ENCODE results near the gene HNRNPA2B1. TPM values are rescaled to one million over a fixed set of nuclear protein-coding genes. Genes with fewer than 3 reads are reported as not detected.
"Not testable (repeated sequence)": the region's sequence is repeated elsewhere in the genome, so short reads cannot be mapped to it uniquely, and the experiment has no call there.

The HNRNPA2B1 gene
- total and polyA plus RNA-seq, 4 experiments from 2014 or later: 450 to 700 (median 470) TPM

DNA sequence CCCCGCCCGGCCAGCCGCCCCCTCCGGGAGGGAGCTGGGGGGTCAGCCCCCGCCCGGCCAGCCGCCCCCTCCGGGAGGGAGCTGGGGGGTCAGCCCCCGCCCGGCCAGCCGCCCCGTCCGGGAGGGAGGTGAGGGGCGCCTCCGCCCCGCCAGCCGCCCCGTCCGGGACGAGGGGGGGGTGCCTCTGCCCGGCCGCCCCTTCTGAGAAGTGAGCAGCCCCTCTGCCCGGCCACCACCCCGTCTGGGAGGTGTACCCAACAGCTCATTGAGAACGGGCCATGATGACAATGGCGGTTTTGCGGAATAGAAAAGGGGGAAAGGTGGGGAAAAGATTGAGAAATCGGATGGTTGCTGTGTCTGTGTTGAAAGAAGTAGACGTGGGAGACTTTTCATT lies 52.2 kb downstream of the HNRNPA2B1 start:
- H3K4me3 Mint-ChIP-seq; POLR2A ChIA-PET (ENCODE audit: partially characterized antibody); CTCF ChIA-PET (ENCODE audit: partially characterized antibody); intact Hi-C loops (cut with micrococcal nuclease); H3K4me3 ChIP-seq (ENCODE audit: low read length in 2 of 2); H3K27me3 ChIP-seq (ENCODE audit: insufficient read depth, low read length); H3K9me3 ChIP-seq (ENCODE audit: control insufficient read depth in 1 of 2, low read length in 2 of 2); H3K27me3 Mint-ChIP-seq; H3K27ac Mint-ChIP-seq; H3K36me3 ChIP-seq (ENCODE audit: insufficient read depth, low read length); DNase-seq; H3K9me3 Mint-ChIP-seq; H3K36me3 Mint-ChIP-seq; H3K27ac ChIP-seq (ENCODE audit: low read depth, low read length): not testable (repeated sequence)
- H3K4me1 ChIP-seq (ENCODE audit: insufficient read depth, low read length): peaks cover 15% of the 10 kb centered on the region
- H3K4me1 Mint-ChIP-seq: peaks cover 12 to 20% (median 17%) of the 10 kb centered on the region in 4 donors

DNA sequence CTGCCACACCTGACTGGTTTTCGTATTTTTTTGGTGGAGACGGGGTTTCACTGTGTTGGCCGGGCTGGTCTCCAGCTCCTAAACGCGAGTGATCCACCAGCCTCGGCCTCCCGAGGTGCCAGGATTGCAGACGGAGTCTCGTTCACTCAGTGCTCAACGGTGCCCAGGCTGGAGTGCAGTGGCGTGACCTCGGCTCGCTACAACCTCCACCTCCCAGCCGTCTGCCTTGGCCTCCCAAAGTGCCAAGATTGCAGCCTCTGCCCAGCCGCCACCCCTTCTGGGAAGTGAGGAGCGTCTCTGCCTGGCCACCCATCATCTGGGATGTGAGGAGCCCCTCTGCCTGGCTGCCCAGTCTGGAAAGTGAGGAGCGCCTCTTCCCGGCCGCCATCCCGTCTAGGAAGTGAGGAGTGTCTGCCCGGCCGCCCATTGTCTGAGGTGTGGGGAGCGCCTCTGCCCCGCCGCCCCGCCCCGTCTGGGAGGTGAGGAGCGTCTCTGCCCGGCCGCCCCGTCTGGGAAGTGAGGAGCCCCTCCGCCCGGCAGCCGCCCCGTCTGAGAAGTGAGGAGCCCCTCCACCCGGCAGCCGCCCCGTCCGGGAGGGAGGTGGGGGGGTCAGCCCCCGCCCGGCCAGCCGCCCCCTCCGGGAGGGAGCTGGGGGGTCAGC lies 52.8 kb downstream of the HNRNPA2B1 start:
- H3K36me3 ChIP-seq (ENCODE audit: insufficient read depth, low read length); H3K27ac ChIP-seq (ENCODE audit: low read depth, low read length); intact Hi-C loops (cut with micrococcal nuclease); H3K27me3 Mint-ChIP-seq; H3K9me3 Mint-ChIP-seq; H3K4me3 ChIP-seq (ENCODE audit: low read length in 2 of 2); H3K4me3 Mint-ChIP-seq; DNase-seq; H3K36me3 Mint-ChIP-seq; H3K27me3 ChIP-seq (ENCODE audit: insufficient read depth, low read length); CTCF ChIA-PET (ENCODE audit: partially characterized antibody); H3K9me3 ChIP-seq (ENCODE audit: control insufficient read depth in 1 of 2, low read length in 2 of 2); POLR2A ChIA-PET (ENCODE audit: partially characterized antibody): not testable (repeated sequence)
- H3K4me1 Mint-ChIP-seq: peaks cover 9 to 16% (median 14%) of the 10 kb centered on the region in 4 donors
- peaks cover 11% of the 10 kb centered on the region for H3K4me1 ChIP-seq (ENCODE audit: insufficient read depth, low read length)
- peak overlapping the region in 1 of 7 donors; percentile 51 for H3K27ac Mint-ChIP-seq

DNA sequence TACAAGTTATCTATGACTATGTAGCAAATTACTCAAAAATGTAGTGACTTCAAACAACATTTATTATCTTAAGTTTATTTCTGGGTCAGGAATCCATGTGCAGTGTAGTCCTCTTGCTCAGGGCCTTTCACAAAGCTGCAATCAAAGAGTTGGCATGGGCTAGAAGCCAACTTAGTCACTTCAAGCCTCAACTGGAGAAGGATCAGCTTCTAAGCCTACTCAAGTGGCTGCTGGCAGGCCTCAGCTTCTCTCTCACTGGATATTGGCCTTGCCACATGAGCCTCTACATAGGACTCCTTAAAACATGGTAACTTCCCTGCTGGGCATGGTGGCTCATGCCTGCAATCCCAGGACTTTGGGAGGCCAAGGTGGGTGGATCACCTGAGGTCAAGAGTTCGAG lies 53.5 kb downstream of the HNRNPA2B1 start:
- H3K9me3 ChIP-seq (ENCODE audit: control insufficient read depth in 1 of 2, low read length in 2 of 2): no peaks in the 10 kb centered on the region
- DNase-seq: no peak
- H3K36me3 ChIP-seq (ENCODE audit: insufficient read depth, low read length): no peaks in the 10 kb centered on the region
- no peak overlapping the region for H3K27ac ChIP-seq (ENCODE audit: low read depth, low read length)
- H3K27me3 ChIP-seq (ENCODE audit: insufficient read depth, low read length): no peaks in the 10 kb centered on the region
- intact Hi-C loops (cut with micrococcal nuclease): no loop called here
- POLR2A ChIA-PET (ENCODE audit: partially characterized antibody): no interaction called here
- Mint-ChIP-seq H3K27ac (no peak overlapping the region), H3K27me3 (peaks cover 2% of the 10 kb centered on the region in 2 donors), H3K9me3 (peaks cover 0 to 1% (median 0%) of the 10 kb centered on the region in 8 donors), H3K4me3 (no peak overlapping the region), H3K4me1 (peaks cover 9 to 16% (median 14%) of the 10 kb centered on the region in 4 donors), H3K36me3 (peaks cover 0 to 4% of the 10 kb centered on the region in 2 donors)
- no peak overlapping the region for H3K4me3 ChIP-seq (ENCODE audit: low read length in 2 of 2)
- H3K4me1 ChIP-seq (ENCODE audit: insufficient read depth, low read length): peaks cover 11% of the 10 kb centered on the region
- CTCF ChIA-PET (ENCODE audit: partially characterized antibody): no interaction called here

DNA sequence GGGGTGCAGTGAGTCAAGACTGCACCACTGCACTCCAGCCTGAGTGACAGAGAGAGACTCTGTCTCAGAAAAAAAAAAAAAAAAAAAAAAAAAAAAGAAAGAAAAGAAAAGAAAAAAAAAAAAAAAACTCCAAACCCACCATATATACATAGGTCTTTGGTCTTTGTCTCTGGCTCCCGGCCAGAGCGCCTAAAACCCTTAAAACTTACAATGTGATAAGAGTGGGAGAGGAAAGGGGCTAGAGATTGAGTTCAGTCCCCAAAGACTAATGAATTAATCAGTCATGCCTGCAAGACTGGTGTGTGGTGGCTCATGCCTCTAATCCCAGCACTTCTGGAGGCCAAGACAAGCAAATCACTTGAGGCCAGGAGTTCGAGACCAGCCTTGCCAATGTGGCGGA lies 55.3 kb downstream of the HNRNPA2B1 start:
- ChIA-PET POLR2A (ENCODE audit: partially characterized antibody) (no interaction called here), CTCF (ENCODE audit: partially characterized antibody) (no interaction called here)
- Histone ChIP-seq H3K36me3 (ENCODE audit: insufficient read depth, low read length) (no peaks in the 10 kb centered on the region), H3K9me3 (ENCODE audit: control insufficient read depth in 1 of 2, low read length in 2 of 2) (no peaks in the 10 kb centered on the region), H3K4me1 (ENCODE audit: insufficient read depth, low read length) (no peaks in the 10 kb centered on the region), H3K27me3 (ENCODE audit: insufficient read depth, low read length) (no peaks in the 10 kb centered on the region), H3K27ac (ENCODE audit: low read depth, low read length) (no peak overlapping the region), H3K4me3 (ENCODE audit: low read length in 2 of 2) (no peak overlapping the region)
- no peaks in the 10 kb centered on the region for H3K4me1 Mint-ChIP-seq
- no peaks in the 10 kb centered on the region for H3K36me3 Mint-ChIP-seq
- H3K9me3 Mint-ChIP-seq: no peaks in the 10 kb centered on the region
- intact Hi-C loops (cut with micrococcal nuclease): no loop called here
- peaks cover 2% of the 10 kb centered on the region in 2 donors for H3K27me3 Mint-ChIP-seq
- DNase-seq: no peak
- H3K27ac Mint-ChIP-seq: no peak overlapping the region
- H3K4me3 Mint-ChIP-seq: no peak overlapping the region

DNA sequence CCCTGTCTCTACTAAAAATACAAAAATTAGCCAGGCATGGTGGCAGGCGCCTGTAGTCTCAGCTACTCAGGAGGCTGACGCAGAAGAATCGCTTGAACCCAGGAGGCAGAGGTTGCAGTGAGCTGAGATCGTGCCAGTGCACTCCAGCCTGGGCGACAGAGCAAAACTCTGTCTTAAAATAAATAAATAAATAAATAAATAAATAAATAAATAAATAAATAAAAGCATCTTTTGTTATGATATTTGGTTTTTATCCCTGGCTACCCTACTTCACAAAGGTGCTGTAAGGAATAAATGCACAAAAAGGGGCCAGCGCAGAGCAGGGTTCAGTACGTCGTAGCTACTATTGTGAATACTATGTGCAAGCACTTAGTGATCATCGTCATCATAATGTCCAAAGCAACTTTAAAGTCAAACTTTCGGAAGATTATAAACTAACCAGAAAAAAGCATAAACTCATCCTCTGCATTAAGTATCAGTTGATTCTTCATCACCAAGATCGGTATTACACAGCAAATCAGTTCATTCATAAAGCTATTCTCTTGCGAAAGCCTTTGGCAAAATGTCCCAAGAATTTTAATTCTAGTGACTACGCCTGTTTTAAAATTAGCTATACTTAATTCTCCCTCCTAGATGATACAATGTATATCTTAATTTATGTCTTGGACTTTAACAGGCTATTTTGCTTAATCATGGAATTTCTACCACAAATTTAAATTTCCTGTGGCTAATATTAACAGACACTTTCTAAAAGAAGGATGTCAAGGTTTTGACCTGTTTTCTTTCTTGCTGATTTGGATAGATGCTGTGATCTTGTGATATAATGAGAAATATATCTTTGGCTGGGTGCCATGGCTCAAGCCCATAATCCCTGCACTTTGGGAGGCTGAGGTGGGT lies 56.1 kb downstream of the HNRNPA2B1 start:
- H3K4me3 Mint-ChIP-seq: no peak overlapping the region
- ChIA-PET CTCF (ENCODE audit: partially characterized antibody) (no interaction called here), POLR2A (ENCODE audit: partially characterized antibody) (no interaction called here)
- intact Hi-C loops (cut with micrococcal nuclease): no loop called here
- H3K27ac ChIP-seq (ENCODE audit: low read depth, low read length): no peak overlapping the region
- H3K4me1 ChIP-seq (ENCODE audit: insufficient read depth, low read length): no peaks in the 10 kb centered on the region
- no peaks in the 10 kb centered on the region for H3K36me3 ChIP-seq (ENCODE audit: insufficient read depth, low read length)
- no peak for DNase-seq
- no peak overlapping the region for H3K4me3 ChIP-seq (ENCODE audit: low read length in 2 of 2)
- H3K27ac Mint-ChIP-seq: no peak overlapping the region
- H3K36me3 Mint-ChIP-seq: no peaks in the 10 kb centered on the region
- H3K9me3 ChIP-seq (ENCODE audit: control insufficient read depth in 1 of 2, low read length in 2 of 2): no peaks in the 10 kb centered on the region
- H3K27me3 ChIP-seq (ENCODE audit: insufficient read depth, low read length): no peaks in the 10 kb centered on the region
- H3K4me1 Mint-ChIP-seq: no peaks in the 10 kb centered on the region
- no peaks in the 10 kb centered on the region for H3K9me3 Mint-ChIP-seq
- H3K27me3 Mint-ChIP-seq: peaks cover 2% of the 10 kb centered on the region in 2 donors

DNA sequence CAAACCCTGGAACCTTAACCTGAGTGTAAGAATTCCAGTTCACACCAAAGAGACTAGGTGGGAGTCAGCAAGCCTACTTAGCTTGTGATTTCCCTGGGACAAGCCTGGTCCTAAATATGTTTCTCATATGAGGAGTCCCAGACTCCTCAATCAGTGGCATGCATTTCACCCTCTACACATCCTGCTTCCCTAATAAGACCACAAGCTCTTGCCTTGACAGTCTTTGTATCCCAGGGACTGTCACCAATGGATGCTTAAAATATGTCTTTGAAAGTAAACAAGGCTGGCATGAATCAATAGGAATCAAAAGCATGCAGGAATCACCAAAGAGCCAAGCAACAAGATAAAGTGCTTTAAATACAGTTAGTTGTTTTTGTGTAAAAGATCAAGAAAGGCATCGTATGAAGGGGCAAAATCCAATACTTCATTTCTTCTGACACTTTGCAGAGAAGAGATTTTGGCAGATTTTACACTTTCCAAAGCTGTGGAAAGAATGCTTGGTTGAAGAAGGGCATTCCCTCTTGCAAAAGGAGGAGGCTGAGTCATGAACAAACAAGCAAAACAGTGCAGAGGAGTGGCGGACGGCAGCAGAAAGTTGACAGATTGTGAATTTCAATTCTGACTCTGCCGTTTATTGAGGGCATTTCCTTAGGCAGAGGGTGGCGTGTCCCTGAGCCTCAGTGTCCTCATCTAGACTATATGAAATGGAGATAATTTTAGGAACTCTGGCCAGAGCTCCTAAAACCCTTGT lies 57.1 kb downstream of the HNRNPA2B1 start:
- DNase-seq: no peak
- H3K36me3 Mint-ChIP-seq: no peaks in the 10 kb centered on the region
- no peaks in the 10 kb centered on the region for H3K36me3 ChIP-seq (ENCODE audit: insufficient read depth, low read length)
- H3K27me3 Mint-ChIP-seq: peaks cover 2% of the 10 kb centered on the region in 2 donors
- ChIA-PET POLR2A (ENCODE audit: partially characterized antibody) (no interaction called here), CTCF (ENCODE audit: partially characterized antibody) (no interaction called here)
- H3K9me3 Mint-ChIP-seq: no peaks in the 10 kb centered on the region
- intact Hi-C loops (cut with micrococcal nuclease): no loop called here
- no peak overlapping the region for H3K4me3 Mint-ChIP-seq
- H3K27ac Mint-ChIP-seq: no peak overlapping the region
- no peaks in the 10 kb centered on the region for H3K9me3 ChIP-seq (ENCODE audit: control insufficient read depth in 1 of 2, low read length in 2 of 2)
- H3K27ac ChIP-seq (ENCODE audit: low read depth, low read length): no peak overlapping the region
- no peak overlapping the region for H3K4me3 ChIP-seq (ENCODE audit: low read length in 2 of 2)
- H3K4me1 ChIP-seq (ENCODE audit: insufficient read depth, low read length): no peaks in the 10 kb centered on the region
- H3K4me1 Mint-ChIP-seq: no peaks in the 10 kb centered on the region
- H3K27me3 ChIP-seq (ENCODE audit: insufficient read depth, low read length): no peaks in the 10 kb centered on the region

DNA sequence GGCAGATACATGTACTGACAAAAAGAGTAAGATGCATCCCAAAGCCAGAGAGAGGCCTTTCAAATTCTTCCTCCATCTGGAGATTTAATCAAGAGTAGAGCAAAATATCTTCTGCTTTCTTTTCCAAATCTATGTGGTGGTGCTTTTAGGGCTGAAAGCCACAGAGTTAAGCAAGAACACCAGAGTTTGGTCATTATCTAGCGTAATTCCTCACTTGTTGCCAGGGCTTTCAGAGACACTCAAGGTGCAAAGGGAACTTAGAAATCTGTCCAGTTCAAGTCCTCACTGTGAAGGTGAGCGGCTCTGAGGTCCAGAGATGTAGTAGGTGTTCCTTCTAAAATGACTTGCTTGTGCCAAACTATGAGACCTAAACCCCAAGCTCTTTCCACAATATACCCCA lies 59.5 kb downstream of the HNRNPA2B1 start:
- Mint-ChIP-seq H3K9me3 (no peaks in the 10 kb centered on the region), H3K27ac (no peak overlapping the region), H3K27me3 (peaks cover 2% of the 10 kb centered on the region in 2 donors), H3K4me3 (no peak overlapping the region), H3K4me1 (no peaks in the 10 kb centered on the region), H3K36me3 (no peaks in the 10 kb centered on the region)
- Histone ChIP-seq H3K9me3 (ENCODE audit: control insufficient read depth in 1 of 2, low read length in 2 of 2) (no peaks in the 10 kb centered on the region), H3K4me1 (ENCODE audit: insufficient read depth, low read length) (no peaks in the 10 kb centered on the region), H3K36me3 (ENCODE audit: insufficient read depth, low read length) (no peaks in the 10 kb centered on the region), H3K27me3 (ENCODE audit: insufficient read depth, low read length) (no peaks in the 10 kb centered on the region), H3K4me3 (ENCODE audit: low read length in 2 of 2) (no peak overlapping the region), H3K27ac (ENCODE audit: low read depth, low read length) (no peak overlapping the region)
- CTCF ChIA-PET (ENCODE audit: partially characterized antibody): no interaction called here
- DNase-seq: no peak
- POLR2A ChIA-PET (ENCODE audit: partially characterized antibody): no interaction called here
- intact Hi-C loops (cut with micrococcal nuclease): no loop called here
